SK-N-SH treated with all-trans-retinoic acid at 6 μM for 48 hours (cell line): ENCODE data around the gene PLXNC1.

Experiments used
- ATAC-seq: fragments of 200-7000 bp; cut with Tn5 transposase; 3 replicates; pipeline ENCODE4 v1.9.1; 2020; ENCODE audit warnings: mild to moderate bottlenecking, moderate library complexity
- ARNTL ChIP-seq: fragments of 450-650 bp; formaldehyde crosslinking; IDR thresholded peaks from 2 replicates; pipeline ENCODE4 v1.5.0; 2020; ENCODE audit warnings: low read depth, mild to moderate bottlenecking, moderate library complexity, borderline replicate concordance
- BACH2 ChIP-seq: fragments of 250-450 bp; sonication (Bioruptor Pico); IDR thresholded peaks from 2 replicates; pipeline ENCODE4 v1.9.0; 2021; ENCODE audit warnings: mild to moderate bottlenecking, borderline replicate concordance
- CSDC2 ChIP-seq: fragments of 250-450 bp; sonication (Bioruptor Pico); IDR thresholded peaks from 2 replicates; pipeline ENCODE4 v1.5.0; 2020; ENCODE audit warnings: mild to moderate bottlenecking, moderate library complexity
- ESRRG ChIP-seq: fragments of 250-450 bp; sonication (Bioruptor Pico); IDR thresholded peaks from 2 replicates; pipeline ENCODE4 v1.6.1; 2021; ENCODE audit warnings: mild to moderate bottlenecking
- GLIS3 ChIP-seq: fragments of 250-450 bp; sonication (Bioruptor Pico); IDR thresholded peaks from 2 replicates; pipeline ENCODE4 v1.5.0; 2020; ENCODE audit warnings: mild to moderate bottlenecking, moderate library complexity
- ISL1 ChIP-seq: fragments of 250-450 bp; sonication (Bioruptor Pico); IDR thresholded peaks from 2 replicates; pipeline ENCODE4 v2.1.2; 2022; ENCODE audit warnings: mild to moderate bottlenecking, moderate library complexity
- OSR1 ChIP-seq: fragments of 250-450 bp; sonication (Bioruptor Pico); IDR thresholded peaks from 2 replicates; pipeline ENCODE4 v1.8.0; 2022; ENCODE audit warnings: moderate library complexity, mild to moderate bottlenecking, inconsistent platforms
- PPARA ChIP-seq: fragments of 250-450 bp; sonication (Bioruptor Pico); IDR thresholded peaks from 2 replicates; pipeline ENCODE4 v1.5.0; 2020; ENCODE audit warnings: mild to moderate bottlenecking, borderline replicate concordance
- RARB ChIP-seq: fragments of 250-450 bp; sonication (Bioruptor Pico); IDR thresholded peaks from 2 replicates; pipeline ENCODE4 v1.8.0; 2021; ENCODE audit warnings: mild to moderate bottlenecking, moderate library complexity
- SNAI2 ChIP-seq: fragments of 250-450 bp; sonication (Bioruptor Pico); IDR thresholded peaks from 2 replicates; pipeline ENCODE4 v1.5.0; 2020; ENCODE audit warnings: mild to moderate bottlenecking, moderate library complexity
- TCF4 ChIP-seq: fragments of 250-450 bp; sonication (Bioruptor Pico); IDR thresholded peaks from 2 replicates; pipeline ENCODE4 v1.8.0; 2021; ENCODE audit warnings: mild to moderate bottlenecking, moderate library complexity, borderline replicate concordance
- TOX ChIP-seq: fragments of 250-450 bp; sonication (Bioruptor Pico); IDR thresholded peaks from 2 replicates; pipeline ENCODE4 v1.8.0; 2021; ENCODE audit warnings: mild to moderate bottlenecking, moderate library complexity, borderline replicate concordance
- ZC3H10 ChIP-seq: fragments of 250-450 bp; sonication (Bioruptor Pico); IDR thresholded peaks from 2 replicates; pipeline ENCODE4 v1.5.1; 2021; ENCODE audit warnings: mild to moderate bottlenecking, moderate library complexity
- ZFP3 ChIP-seq: fragments of 250-450 bp; sonication (Bioruptor Pico); IDR thresholded peaks from 2 replicates; pipeline ENCODE4 v1.5.0; 2020; ENCODE audit warnings: mild to moderate bottlenecking, moderate library complexity
- ZFP30 ChIP-seq: fragments of 450-650 bp; formaldehyde crosslinking; IDR thresholded peaks from 2 replicates; pipeline ENCODE4 v1.5.0; 2022; ENCODE audit warnings: mild to moderate bottlenecking, moderate library complexity
- ZNF565 ChIP-seq: fragments of 450-650 bp; formaldehyde crosslinking; conservative IDR thresholded peaks from 2 replicates; pipeline ENCODE4 v1.5.0; 2020; ENCODE audit warnings: low read depth, mild to moderate bottlenecking, moderate library complexity
- ZNF70 ChIP-seq: fragments of 450-650 bp; formaldehyde crosslinking; IDR thresholded peaks from 2 replicates; pipeline ENCODE4 v1.5.0; 2020; ENCODE audit warnings: mild to moderate bottlenecking, moderate library complexity
- ZNF8 ChIP-seq: fragments of 450-650 bp; formaldehyde crosslinking; IDR thresholded peaks from 2 replicates; pipeline ENCODE4 v1.5.0; 2020; ENCODE audit warnings: mild to moderate bottlenecking, moderate library complexity
- TF ChIP-seq, protein P1 (sequence below): fragments of 250-450 bp; sonication (Bioruptor Pico); IDR thresholded peaks from 2 replicates; pipeline ENCODE4 v1.5.1; 2020; ENCODE audit warnings: low read depth, mild to moderate bottlenecking, moderate library complexity
- TF ChIP-seq, protein P2 (sequence below): fragments of 250-450 bp; sonication (Bioruptor Pico); IDR thresholded peaks from 2 replicates; pipeline ENCODE4 v1.5.0; 2020; ENCODE audit warnings: mild to moderate bottlenecking, moderate library complexity
- TF ChIP-seq, protein P3 (sequence below): fragments of 250-450 bp; sonication (Bioruptor Pico); IDR thresholded peaks from 2 replicates; pipeline ENCODE4 v1.8.0; 2020; ENCODE audit warnings: mild to moderate bottlenecking, moderate library complexity, borderline replicate concordance
- TF ChIP-seq, protein P4 (sequence below): fragments of 250-450 bp; sonication (Bioruptor Pico); IDR thresholded peaks from 2 replicates; pipeline ENCODE4 v1.5.1; 2021; ENCODE audit warnings: mild to moderate bottlenecking, moderate library complexity

Gene PLXNC1

DNA sequence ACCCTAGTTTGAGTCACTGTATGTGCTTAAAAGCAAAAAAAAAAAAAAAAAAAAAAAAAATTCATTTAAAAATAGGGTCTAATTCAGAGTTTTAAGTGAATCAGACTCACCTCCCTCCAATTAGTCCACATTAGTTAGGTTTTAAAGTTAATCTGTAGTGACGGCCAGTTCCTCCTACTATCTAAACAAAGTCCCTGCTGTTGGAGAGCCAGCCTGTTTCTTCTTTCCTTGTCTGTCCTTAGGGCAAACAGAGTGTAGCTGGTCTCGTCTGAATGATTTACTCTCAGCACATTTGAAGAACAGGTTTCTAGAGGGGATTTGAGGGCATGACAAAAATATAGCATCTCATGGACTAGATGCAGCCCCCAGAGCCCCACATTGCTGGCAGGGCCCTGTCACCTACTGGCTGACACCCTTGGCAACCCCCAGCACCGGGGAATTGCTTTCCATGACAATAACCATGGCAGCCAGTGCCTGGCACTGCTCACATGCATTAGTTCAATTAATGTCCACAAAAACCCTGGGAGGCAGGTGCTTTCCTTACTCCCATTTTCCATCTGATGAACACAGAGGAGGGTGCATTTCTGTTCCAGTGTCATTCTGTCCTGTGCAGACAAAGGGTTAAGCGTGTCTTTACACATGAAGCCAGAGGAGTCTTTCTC lies 138.3 kb downstream of the PLXNC1 start:
- TF ChIP-seq PPARA (CRISPR knock-in tag) (no peak), BACH2 (CRISPR knock-in tag) (no peak), OSR1 (CRISPR knock-in tag) (no peak), ZNF565 (CRISPR knock-in tag) (no peak), ESRRG (no peak), ZC3H10 (CRISPR knock-in tag) (no peak), ZNF70 (CRISPR knock-in tag) (no peak), ZFP30 (CRISPR knock-in tag) (no peak), ZFP3 (no peak), CSDC2 (no peak)
- TF ChIP-seq, protein P1, sequence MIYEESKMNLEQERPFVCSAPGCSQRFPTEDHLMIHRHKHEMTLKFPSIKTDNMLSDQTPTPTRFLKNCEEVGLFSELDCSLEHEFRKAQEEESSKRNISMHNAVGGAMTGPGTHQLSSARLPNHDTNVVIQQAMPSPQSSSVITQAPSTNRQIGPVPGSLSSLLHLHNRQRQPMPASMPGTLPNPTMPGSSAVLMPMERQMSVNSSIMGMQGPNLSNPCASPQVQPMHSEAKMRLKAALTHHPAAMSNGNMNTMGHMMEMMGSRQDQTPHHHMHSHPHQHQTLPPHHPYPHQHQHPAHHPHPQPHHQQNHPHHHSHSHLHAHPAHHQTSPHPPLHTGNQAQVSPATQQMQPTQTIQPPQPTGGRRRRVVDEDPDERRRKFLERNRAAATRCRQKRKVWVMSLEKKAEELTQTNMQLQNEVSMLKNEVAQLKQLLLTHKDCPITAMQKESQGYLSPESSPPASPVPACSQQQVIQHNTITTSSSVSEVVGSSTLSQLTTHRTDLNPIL (CRISPR knock-in tag) = no peak
- TF ChIP-seq, protein P2, sequence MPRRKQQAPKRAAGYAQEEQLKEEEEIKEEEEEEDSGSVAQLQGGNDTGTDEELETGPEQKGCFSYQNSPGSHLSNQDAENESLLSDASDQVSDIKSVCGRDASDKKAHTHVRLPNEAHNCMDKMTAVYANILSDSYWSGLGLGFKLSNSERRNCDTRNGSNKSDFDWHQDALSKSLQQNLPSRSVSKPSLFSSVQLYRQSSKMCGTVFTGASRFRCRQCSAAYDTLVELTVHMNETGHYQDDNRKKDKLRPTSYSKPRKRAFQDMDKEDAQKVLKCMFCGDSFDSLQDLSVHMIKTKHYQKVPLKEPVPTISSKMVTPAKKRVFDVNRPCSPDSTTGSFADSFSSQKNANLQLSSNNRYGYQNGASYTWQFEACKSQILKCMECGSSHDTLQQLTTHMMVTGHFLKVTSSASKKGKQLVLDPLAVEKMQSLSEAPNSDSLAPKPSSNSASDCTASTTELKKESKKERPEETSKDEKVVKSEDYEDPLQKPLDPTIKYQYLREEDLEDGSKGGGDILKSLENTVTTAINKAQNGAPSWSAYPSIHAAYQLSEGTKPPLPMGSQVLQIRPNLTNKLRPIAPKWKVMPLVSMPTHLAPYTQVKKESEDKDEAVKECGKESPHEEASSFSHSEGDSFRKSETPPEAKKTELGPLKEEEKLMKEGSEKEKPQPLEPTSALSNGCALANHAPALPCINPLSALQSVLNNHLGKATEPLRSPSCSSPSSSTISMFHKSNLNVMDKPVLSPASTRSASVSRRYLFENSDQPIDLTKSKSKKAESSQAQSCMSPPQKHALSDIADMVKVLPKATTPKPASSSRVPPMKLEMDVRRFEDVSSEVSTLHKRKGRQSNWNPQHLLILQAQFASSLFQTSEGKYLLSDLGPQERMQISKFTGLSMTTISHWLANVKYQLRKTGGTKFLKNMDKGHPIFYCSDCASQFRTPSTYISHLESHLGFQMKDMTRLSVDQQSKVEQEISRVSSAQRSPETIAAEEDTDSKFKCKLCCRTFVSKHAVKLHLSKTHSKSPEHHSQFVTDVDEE (CRISPR knock-in tag) = no peak
- TF ChIP-seq, all 23 proteins: peak for 0
- no peak for ATAC-seq

DNA sequence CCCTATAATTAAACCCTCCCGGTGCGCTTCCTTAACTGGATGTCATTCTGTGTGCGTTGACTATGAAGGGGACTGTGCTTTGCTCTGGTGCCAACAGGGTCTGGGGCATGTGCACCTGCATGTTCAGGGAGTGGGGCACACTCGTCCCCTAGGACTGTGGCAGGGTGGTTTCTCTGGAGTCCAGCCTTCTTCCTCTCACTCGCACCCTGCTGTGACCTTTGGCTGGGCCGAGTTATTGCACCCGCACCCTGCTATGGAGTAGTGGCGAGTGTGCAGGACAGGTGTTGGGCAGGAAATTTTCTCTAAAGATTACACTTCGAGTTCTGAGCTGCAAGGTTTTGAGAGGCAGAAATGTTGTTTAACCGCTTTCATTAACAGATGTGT lies 138.9 kb downstream of the PLXNC1 start:
- no peak for TF ChIP-seq TOX
- no peak for TF ChIP-seq ZNF8 (CRISPR knock-in tag)
- no peak for TF ChIP-seq OSR1 (CRISPR knock-in tag)
- no peak for TF ChIP-seq ZFP30 (CRISPR knock-in tag)
- no peak for TF ChIP-seq RARB (CRISPR knock-in tag)
- no peak for TF ChIP-seq BACH2 (CRISPR knock-in tag)
- no peak for TF ChIP-seq SNAI2 (CRISPR knock-in tag)
- TF ChIP-seq ZC3H10 (CRISPR knock-in tag) = no peak
- TF ChIP-seq ZNF70 (CRISPR knock-in tag) = no peak
- no peak for TF ChIP-seq PPARA (CRISPR knock-in tag)
- TF ChIP-seq CSDC2 = no peak
- TF ChIP-seq ESRRG = no peak
- no peak for TF ChIP-seq TCF4
- no peak for TF ChIP-seq ISL1
- TF ChIP-seq, protein P3, sequence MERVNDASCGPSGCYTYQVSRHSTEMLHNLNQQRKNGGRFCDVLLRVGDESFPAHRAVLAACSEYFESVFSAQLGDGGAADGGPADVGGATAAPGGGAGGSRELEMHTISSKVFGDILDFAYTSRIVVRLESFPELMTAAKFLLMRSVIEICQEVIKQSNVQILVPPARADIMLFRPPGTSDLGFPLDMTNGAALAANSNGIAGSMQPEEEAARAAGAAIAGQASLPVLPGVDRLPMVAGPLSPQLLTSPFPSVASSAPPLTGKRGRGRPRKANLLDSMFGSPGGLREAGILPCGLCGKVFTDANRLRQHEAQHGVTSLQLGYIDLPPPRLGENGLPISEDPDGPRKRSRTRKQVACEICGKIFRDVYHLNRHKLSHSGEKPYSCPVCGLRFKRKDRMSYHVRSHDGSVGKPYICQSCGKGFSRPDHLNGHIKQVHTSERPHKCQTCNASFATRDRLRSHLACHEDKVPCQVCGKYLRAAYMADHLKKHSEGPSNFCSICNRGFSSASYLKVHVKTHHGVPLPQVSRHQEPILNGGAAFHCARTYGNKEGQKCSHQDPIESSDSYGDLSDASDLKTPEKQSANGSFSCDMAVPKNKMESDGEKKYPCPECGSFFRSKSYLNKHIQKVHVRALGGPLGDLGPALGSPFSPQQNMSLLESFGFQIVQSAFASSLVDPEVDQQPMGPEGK (CRISPR knock-in tag) = no peak
- TF ChIP-seq, protein P4, sequence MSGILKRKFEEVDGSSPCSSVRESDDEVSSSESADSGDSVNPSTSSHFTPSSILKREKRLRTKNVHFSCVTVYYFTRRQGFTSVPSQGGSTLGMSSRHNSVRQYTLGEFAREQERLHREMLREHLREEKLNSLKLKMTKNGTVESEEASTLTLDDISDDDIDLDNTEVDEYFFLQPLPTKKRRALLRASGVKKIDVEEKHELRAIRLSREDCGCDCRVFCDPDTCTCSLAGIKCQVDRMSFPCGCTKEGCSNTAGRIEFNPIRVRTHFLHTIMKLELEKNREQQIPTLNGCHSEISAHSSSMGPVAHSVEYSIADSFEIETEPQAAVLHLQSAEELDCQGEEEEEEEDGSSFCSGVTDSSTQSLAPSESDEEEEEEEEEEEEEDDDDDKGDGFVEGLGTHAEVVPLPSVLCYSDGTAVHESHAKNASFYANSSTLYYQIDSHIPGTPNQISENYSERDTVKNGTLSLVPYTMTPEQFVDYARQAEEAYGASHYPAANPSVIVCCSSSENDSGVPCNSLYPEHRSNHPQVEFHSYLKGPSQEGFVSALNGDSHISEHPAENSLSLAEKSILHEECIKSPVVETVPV = no peak
- TF ChIP-seq, protein P1 (CRISPR knock-in tag) = no peak
- no peak for TF ChIP-seq GLIS3 (CRISPR knock-in tag)
- TF ChIP-seq ARNTL (CRISPR knock-in tag) = no peak
- ATAC-seq = no peak
